Vagina (tissue), 2 donors: ENCODE measurements around the gene C3orf85.

ENCODE experiments used
- CTCF ChIP-seq, 3 experiments: fragments of 450-650 bp in 2 of 3; fragments of 200-600 bp in 1 of 3; sonication (generic) in 1 of 3; IDR thresholded peaks; one replicate each; pipeline ENCODE4 v1.5.1; 2017 to 2019; ENCODE audit warnings: antibody characterized with exemption in 3 of 3, mild to moderate bottlenecking in 2 of 3, moderate library complexity in 2 of 3
- POLR2A ChIP-seq, 2 donors: fragments of 450-650 bp; IDR thresholded peaks; one replicate each; pipeline ENCODE4 v1.6.1; 2017; ENCODE audit warnings: antibody characterized with exemption in 2 of 2, mild to moderate bottlenecking in 2 of 2, moderate library complexity in 2 of 2
- POLR2AphosphoS5 ChIP-seq, 2 donors: sonication (generic); formaldehyde crosslinking; IDR thresholded peaks; one replicate each; pipeline ENCODE4 v1.9.0; 2017; ENCODE audit warnings: antibody characterized with exemption in 2 of 2, mild to moderate bottlenecking in 2 of 2, low read depth in 1 of 2; ENCODE audit not compliant: insufficient read depth in 1 of 2

DNA sequence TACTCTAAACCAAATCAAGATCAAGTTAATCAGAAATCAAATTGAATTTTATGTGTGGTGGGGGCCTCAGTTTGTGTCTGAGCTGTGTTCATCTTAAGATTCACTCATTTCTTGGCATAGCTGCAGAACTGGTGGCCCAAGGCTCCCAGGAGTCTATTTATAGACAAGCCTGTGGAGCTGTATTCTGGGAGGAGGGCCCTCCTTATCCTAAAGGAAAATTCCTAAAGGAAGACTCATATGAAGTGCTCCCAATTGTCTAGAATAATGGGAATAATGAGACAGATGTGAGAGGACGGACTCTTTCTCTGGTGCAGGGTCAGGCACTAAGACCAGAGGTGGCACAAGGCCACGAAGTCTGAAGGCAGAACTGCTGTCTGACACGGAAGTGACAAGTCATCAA is 38.9 kb downstream of the C3orf85 start:
- TF ChIP-seq CTCF (IDR thresholded peaks at IDR 0.05) (no peak), POLR2A (IDR thresholded peaks at IDR 0.05) (no peak), POLR2AphosphoS5 (IDR thresholded peaks at IDR 0.05; ENCODE audit: insufficient read depth in 1 of 2, low read depth in 1 of 2) (no peak)
